ENCODE measurements around the gene ZNRD2.
"Not testable (repeated sequence)": the region's sequence is repeated elsewhere in the genome, so short reads cannot be mapped to it uniquely, and the experiment has no call there.

Gene ZNRD2

DNA sequence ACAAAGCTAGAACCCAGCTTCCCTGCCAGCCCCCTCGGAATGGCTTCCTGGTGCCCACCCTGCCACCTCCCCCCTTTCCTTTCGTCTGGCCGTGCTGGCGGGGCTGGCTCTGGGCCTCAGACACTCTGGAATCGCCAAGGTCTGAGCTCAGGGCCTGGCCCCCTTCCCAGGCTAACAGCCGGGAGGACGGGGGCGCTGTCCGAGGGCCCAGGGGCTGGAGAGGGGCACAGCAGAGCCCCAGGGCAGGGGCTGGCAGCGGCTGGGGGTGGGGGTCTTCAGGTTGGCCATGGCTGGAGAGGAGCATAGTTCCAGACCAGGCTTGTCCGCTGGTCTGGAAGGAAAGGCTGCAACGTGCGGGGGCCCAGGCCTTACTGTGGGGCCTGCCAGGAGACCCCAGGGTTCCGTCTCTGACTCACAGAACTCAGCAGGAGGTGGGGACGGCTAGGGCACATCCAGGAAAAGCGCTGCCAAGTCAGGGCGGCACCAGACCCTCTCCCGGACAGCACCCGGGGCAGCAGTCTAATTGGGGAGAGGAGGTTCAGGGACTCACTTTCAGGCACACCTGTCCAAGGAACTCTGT is 11.3 kb upstream of the ZNRD2 start:
- Histone ChIP-seq H3K27me3 (ENCODE audit: control insufficient read depth, insufficient read depth, low read length) (peaks cover 24% of the 10 kb centered on the region), H3K9ac (ENCODE audit: low read length) (peak overlapping the region; percentile 69)

DNA sequence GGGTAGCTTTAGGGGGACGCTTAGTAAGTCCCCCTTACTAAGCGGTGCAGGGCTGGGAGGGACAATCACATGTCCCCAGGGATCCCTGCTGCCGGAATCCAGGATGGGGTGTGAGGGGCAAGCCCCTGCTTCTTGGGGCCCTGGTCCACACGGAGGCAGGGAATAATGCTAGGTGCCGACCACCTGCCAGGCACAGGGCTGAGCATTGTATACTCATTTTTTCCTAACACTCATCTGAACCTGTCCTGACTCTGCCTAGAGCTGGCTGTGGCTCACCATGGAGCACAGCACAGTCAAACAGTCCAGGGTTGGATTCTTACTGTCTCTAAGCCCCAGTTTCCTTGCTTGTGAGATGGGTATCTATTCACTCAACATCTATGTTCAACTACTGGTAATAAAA is 10.7 kb upstream of the ZNRD2 start:
- H3K27me3 ChIP-seq (ENCODE audit: control insufficient read depth, insufficient read depth, low read length): peaks cover 18% of the 10 kb centered on the region
- no peaks in the 10 kb centered on the region for H3K36me3 ChIP-seq (ENCODE audit: control insufficient read depth, insufficient read depth, low read length)
- no peak overlapping the region for H3K4me3 ChIP-seq (ENCODE audit: low read depth, low read length)
- no peaks in the 10 kb centered on the region for H3K9me3 ChIP-seq (ENCODE audit: control insufficient read depth, insufficient read depth, low read depth, low read length)
- H3K27ac ChIP-seq (ENCODE audit: low read depth, low read length): no peak overlapping the region
- peaks cover 50% of the 10 kb centered on the region for H3K4me1 ChIP-seq (ENCODE audit: control insufficient read depth, insufficient read depth, low read length)
- no peak overlapping the region for H3K9ac ChIP-seq (ENCODE audit: low read length)

More for the DNA sequence above, 11.3 kb upstream of the ZNRD2 start:
- no peaks in the 10 kb centered on the region for H3K9me3 ChIP-seq (ENCODE audit: control insufficient read depth, insufficient read depth, low read depth, low read length)
- H3K4me3 ChIP-seq (ENCODE audit: low read depth, low read length): peak overlapping the region; percentile 63
- no peaks in the 10 kb centered on the region for H3K36me3 ChIP-seq (ENCODE audit: control insufficient read depth, insufficient read depth, low read length)
- H3K27ac ChIP-seq (ENCODE audit: low read depth, low read length): no peak overlapping the region; the same call in 1 of the 2 replicates
- H3K4me1 ChIP-seq (ENCODE audit: control insufficient read depth, insufficient read depth, low read length): peaks cover 55% of the 10 kb centered on the region

GRCh38 chr11:65559951-65560537 is 10.2 kb upstream of the ZNRD2 start:
- Histone ChIP-seq H3K9me3 (ENCODE audit: control insufficient read depth, insufficient read depth, low read depth, low read length) (no peaks in the 10 kb centered on the region), H3K36me3 (ENCODE audit: control insufficient read depth, insufficient read depth, low read length) (no peaks in the 10 kb centered on the region), H3K9ac (ENCODE audit: low read length) (no peak overlapping the region), H3K4me3 (ENCODE audit: low read depth, low read length) (peak overlapping the region; percentile 27; the same call in 1 of the 2 replicates), H3K4me1 (ENCODE audit: control insufficient read depth, insufficient read depth, low read length) (peaks cover 45% of the 10 kb centered on the region), H3K27ac (ENCODE audit: low read depth, low read length) (no peak overlapping the region), H3K27me3 (ENCODE audit: control insufficient read depth, insufficient read depth, low read length) (peaks cover 13% of the 10 kb centered on the region)

- peak overlapping the region; percentile 27; the same call in 1 of the 2 replicates for H3K4me3 ChIP-seq (ENCODE audit: low read depth, low read length)
- H3K27ac ChIP-seq (ENCODE audit: low read depth, low read length): no peak overlapping the region
- no peaks in the 10 kb centered on the region for H3K9me3 ChIP-seq (ENCODE audit: control insufficient read depth, insufficient read depth, low read depth, low read length)
- H3K4me1 ChIP-seq (ENCODE audit: control insufficient read depth, insufficient read depth, low read length): peaks cover 38% of the 10 kb centered on the region
- H3K36me3 ChIP-seq (ENCODE audit: control insufficient read depth, insufficient read depth, low read length): no peaks in the 10 kb centered on the region
- H3K27me3 ChIP-seq (ENCODE audit: control insufficient read depth, insufficient read depth, low read length): peaks cover 9% of the 10 kb centered on the region; the same call in 1 of the 2 replicates
- no peak overlapping the region for H3K9ac ChIP-seq (ENCODE audit: low read length)
These were observed 9.5 kb upstream of the ZNRD2 start for GRCh38 chr11:65560555-65561418.

- H3K4me3 ChIP-seq (ENCODE audit: low read depth, low read length): no peak overlapping the region
- no peaks in the 10 kb centered on the region for H3K36me3 ChIP-seq (ENCODE audit: control insufficient read depth, insufficient read depth, low read length)
- no peak overlapping the region for H3K9ac ChIP-seq (ENCODE audit: low read length)
- H3K4me1 ChIP-seq (ENCODE audit: control insufficient read depth, insufficient read depth, low read length): peaks cover 33% of the 10 kb centered on the region
- H3K27me3 ChIP-seq (ENCODE audit: control insufficient read depth, insufficient read depth, low read length): peaks cover 9% of the 10 kb centered on the region; the same call in 1 of the 2 replicates
- H3K9me3 ChIP-seq (ENCODE audit: control insufficient read depth, insufficient read depth, low read depth, low read length): no peaks in the 10 kb centered on the region
- no peak overlapping the region for H3K27ac ChIP-seq (ENCODE audit: low read depth, low read length)
These were observed 8.3 kb upstream of the ZNRD2 start for GRCh38 chr11:65562020-65562419.

- Histone ChIP-seq H3K4me3 (ENCODE audit: low read depth, low read length) (no peak overlapping the region), H3K9ac (ENCODE audit: low read length) (no peak overlapping the region), H3K27me3 (ENCODE audit: control insufficient read depth, insufficient read depth, low read length) (peaks cover 4% of the 10 kb centered on the region; the same call in 1 of the 2 replicates), H3K36me3 (ENCODE audit: control insufficient read depth, insufficient read depth, low read length) (no peaks in the 10 kb centered on the region), H3K27ac (ENCODE audit: low read depth, low read length) (no peak overlapping the region), H3K9me3 (ENCODE audit: control insufficient read depth, insufficient read depth, low read depth, low read length) (no peaks in the 10 kb centered on the region), H3K4me1 (ENCODE audit: control insufficient read depth, insufficient read depth, low read length) (peaks cover 28% of the 10 kb centered on the region)
These were observed 7.5 kb upstream of the ZNRD2 start for GRCh38 chr11:65562788-65563187.

- H3K27ac ChIP-seq (ENCODE audit: low read depth, low read length): no peak overlapping the region
- no peak overlapping the region for H3K4me3 ChIP-seq (ENCODE audit: low read depth, low read length)
- H3K9me3 ChIP-seq (ENCODE audit: control insufficient read depth, insufficient read depth, low read depth, low read length): no peaks in the 10 kb centered on the region
- H3K4me1 ChIP-seq (ENCODE audit: control insufficient read depth, insufficient read depth, low read length): peaks cover 27% of the 10 kb centered on the region
- H3K36me3 ChIP-seq (ENCODE audit: control insufficient read depth, insufficient read depth, low read length): no peaks in the 10 kb centered on the region
- H3K27me3 ChIP-seq (ENCODE audit: control insufficient read depth, insufficient read depth, low read length): peaks cover 3% of the 10 kb centered on the region; the same call in 1 of the 2 replicates
- no peak overlapping the region for H3K9ac ChIP-seq (ENCODE audit: low read length)
These were observed 6.7 kb upstream of the ZNRD2 start for GRCh38 chr11:65563601-65564000.

GRCh38 chr11:65564879-65565559 is 5.3 kb upstream of the ZNRD2 start:
- H3K4me1 ChIP-seq (ENCODE audit: control insufficient read depth, insufficient read depth, low read length): peaks cover 19% of the 10 kb centered on the region
- H3K27ac ChIP-seq (ENCODE audit: low read depth, low read length); H3K9ac ChIP-seq (ENCODE audit: low read length); H3K9me3 ChIP-seq (ENCODE audit: control insufficient read depth, insufficient read depth, low read depth, low read length); H3K27me3 ChIP-seq (ENCODE audit: control insufficient read depth, insufficient read depth, low read length); H3K4me3 ChIP-seq (ENCODE audit: low read depth, low read length); H3K36me3 ChIP-seq (ENCODE audit: control insufficient read depth, insufficient read depth, low read length): not testable (repeated sequence)

DNA sequence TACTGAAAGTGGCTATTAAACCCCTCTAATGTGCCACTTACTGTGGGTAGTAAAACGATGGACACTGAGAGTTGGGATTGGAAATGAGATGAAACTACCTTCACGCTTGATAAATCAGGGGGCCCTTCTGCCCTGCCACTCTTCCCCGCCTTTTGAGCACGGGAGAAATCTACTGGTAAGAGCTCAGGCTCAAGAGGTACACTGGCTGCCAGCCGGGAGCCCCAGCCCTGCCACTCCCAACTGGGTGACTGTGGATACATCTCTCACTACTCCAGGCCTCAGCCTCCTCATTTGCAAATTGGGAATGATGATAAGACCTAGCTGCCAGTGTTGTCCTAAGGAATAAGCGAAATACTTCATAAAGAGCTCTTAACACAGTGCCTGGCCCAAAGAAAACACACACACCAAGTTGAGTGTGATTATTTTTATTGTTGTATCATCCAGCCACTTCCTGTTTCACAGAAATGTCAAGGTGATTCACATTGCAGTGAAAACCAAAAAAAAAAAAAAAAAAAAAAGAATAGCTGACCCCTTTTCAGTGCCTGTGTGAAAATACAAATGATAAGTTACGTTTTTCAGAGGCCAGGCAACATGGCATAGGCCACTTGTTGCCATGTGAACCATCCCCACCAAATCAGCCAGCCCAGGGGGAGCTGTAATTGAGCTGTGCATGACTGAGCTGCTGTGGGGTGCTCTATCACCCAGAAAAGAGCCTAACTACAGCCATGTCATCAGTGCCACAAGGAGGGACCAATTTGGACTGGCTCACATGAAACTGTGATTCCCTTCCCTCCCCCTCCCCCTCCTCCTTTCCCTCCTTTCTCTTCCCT is 4.4 kb upstream of the ZNRD2 start:
- Histone ChIP-seq H3K36me3 (ENCODE audit: control insufficient read depth, insufficient read depth, low read length) (no peaks in the 10 kb centered on the region), H3K9me3 (ENCODE audit: control insufficient read depth, insufficient read depth, low read depth, low read length) (no peaks in the 10 kb centered on the region), H3K27ac (ENCODE audit: low read depth, low read length) (no peak overlapping the region), H3K27me3 (ENCODE audit: control insufficient read depth, insufficient read depth, low read length) (no peaks in the 10 kb centered on the region), H3K4me3 (ENCODE audit: low read depth, low read length) (no peak overlapping the region), H3K9ac (ENCODE audit: low read length) (no peak overlapping the region), H3K4me1 (ENCODE audit: control insufficient read depth, insufficient read depth, low read length) (peaks cover 11% of the 10 kb centered on the region)

Data from HUES6 (cell line).